WERI-Rb-1 (cell line): Measurements from ENCODE around the gene PLA2G4C.

Experiments
- DNase-seq: peaks from one replicate; pipeline ENCODE4 v3.0.0-alpha.2; 2020
- H3K27ac ChIP-seq: fragments of 250-450 bp; sonication (Bioruptor Pico); 2 replicates; pipeline ENCODE4 v1.5.1; 2020; ENCODE audit warnings: mild to moderate bottlenecking, moderate library complexity
- H3K27me3 ChIP-seq: fragments of 250-450 bp; sonication (Bioruptor Pico); 2 replicates; pipeline ENCODE4 v1.5.1; 2021; ENCODE audit warnings: mild to moderate bottlenecking, low read depth, moderate library complexity; ENCODE audit not compliant: insufficient read depth, severe bottlenecking
- H3K36me3 ChIP-seq: fragments of 250-450 bp; sonication (Bioruptor Pico); 2 replicates; pipeline ENCODE4 v1.5.1; 2020; ENCODE audit warnings: mild to moderate bottlenecking, moderate library complexity
- H3K4me3 ChIP-seq: 2 replicates; pipeline ENCODE4 v1.5.1; 2011; ENCODE audit warnings: low read depth, mild to moderate bottlenecking, control low read depth, low read length
- H3K9me3 ChIP-seq: fragments of 250-450 bp; sonication (Bioruptor Pico); 2 replicates; pipeline ENCODE4 v1.5.1; 2021; ENCODE audit warnings: mild to moderate bottlenecking, moderate library complexity; ENCODE audit not compliant: severe bottlenecking
- TF ChIP-seq, protein P1 (sequence below): IDR thresholded peaks from 2 replicates; pipeline ENCODE4 v1.5.1; 2011; ENCODE audit warnings: low read depth, mild to moderate bottlenecking, control low read depth, inconsistent platforms, low read length

Gene PLA2G4C

DNA sequence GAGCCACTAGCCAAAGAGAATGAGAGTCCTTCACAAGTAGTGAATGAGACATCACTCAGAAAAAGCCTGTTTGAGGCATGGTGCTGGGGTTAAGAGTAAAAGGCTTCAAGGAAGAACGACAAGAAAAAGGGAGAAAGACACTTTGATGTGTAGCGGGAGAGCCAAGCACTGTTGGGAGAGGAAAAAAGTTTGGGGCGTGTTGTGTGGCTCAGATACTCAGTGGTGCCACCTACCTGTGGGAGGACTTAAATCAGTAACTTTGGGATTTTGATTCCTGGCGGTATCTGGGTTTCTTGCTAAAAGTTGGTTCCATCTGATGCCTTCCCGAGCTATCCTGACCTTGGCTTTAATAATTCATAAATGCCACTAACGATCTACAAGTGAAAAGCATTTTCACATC lies 103.9 kb downstream of the PLA2G4C start:
- H3K27me3 ChIP-seq = no peaks in the 10 kb centered on the region
- peaks cover 6% of the 10 kb centered on the region for H3K9me3 ChIP-seq
- H3K36me3 ChIP-seq = no peaks in the 10 kb centered on the region
- H3K27ac ChIP-seq = no peak overlapping the region
- TF ChIP-seq, protein P1, sequence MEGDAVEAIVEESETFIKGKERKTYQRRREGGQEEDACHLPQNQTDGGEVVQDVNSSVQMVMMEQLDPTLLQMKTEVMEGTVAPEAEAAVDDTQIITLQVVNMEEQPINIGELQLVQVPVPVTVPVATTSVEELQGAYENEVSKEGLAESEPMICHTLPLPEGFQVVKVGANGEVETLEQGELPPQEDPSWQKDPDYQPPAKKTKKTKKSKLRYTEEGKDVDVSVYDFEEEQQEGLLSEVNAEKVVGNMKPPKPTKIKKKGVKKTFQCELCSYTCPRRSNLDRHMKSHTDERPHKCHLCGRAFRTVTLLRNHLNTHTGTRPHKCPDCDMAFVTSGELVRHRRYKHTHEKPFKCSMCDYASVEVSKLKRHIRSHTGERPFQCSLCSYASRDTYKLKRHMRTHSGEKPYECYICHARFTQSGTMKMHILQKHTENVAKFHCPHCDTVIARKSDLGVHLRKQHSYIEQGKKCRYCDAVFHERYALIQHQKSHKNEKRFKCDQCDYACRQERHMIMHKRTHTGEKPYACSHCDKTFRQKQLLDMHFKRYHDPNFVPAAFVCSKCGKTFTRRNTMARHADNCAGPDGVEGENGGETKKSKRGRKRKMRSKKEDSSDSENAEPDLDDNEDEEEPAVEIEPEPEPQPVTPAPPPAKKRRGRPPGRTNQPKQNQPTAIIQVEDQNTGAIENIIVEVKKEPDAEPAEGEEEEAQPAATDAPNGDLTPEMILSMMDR = peak; percentile 27; the same call in 1 of the 2 replicates
- H3K4me3 ChIP-seq = no peak overlapping the region
- DNase-seq = no peak

DNA sequence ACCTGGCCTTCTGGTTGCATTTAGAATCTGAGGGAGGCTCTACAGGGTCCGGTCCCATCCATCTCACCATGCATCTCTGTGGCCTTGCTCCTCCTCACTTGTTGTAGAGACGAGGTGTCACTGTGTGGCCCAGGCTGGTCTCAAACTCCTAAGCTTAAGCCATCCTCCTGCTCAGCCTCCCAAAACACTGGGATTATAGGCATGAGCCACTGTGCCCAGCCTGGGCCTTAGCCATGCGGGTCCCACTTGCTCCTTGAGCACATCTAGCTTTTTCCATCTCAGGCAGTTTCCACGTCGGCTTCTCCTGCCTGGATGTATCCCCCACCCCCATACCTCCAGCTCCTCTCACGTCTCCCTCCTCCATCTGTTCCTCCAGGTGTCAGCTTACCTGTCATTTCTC lies 106.4 kb downstream of the PLA2G4C start:
- Histone ChIP-seq H3K36me3 (no peaks in the 10 kb centered on the region), H3K9me3 (peaks cover 7% of the 10 kb centered on the region), H3K4me3 (no peak overlapping the region), H3K27me3 (no peaks in the 10 kb centered on the region), H3K27ac (peak overlapping the region; percentile 72)
- peak; percentile 52 for DNase-seq
- TF ChIP-seq, protein P1 = no peak

DNA sequence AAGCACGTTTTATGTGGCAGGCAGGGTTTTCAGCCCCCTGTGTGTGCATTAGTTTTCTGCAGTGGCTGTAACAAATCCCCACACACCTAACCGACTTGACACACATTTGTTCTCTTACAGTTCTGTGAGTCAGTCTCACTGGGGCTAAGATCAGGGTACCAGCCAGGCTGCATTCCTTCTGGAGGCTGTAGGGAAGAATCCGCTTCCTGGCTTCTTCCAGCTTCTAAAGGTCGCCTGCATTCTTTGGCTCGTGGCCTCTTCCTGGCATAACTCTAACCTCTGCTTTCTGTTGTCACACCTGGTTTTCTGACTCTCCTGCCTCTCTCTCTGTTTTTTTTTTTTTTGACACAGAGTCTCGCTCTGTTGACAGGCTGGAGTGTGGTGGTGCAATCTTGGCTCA lies 109.8 kb downstream of the PLA2G4C start:
- TF ChIP-seq, protein P1 = no peak
- DNase-seq = no peak
- Histone ChIP-seq H3K27me3 (no peaks in the 10 kb centered on the region), H3K4me3 (no peak overlapping the region), H3K27ac (no peak overlapping the region), H3K9me3 (peaks cover 10% of the 10 kb centered on the region), H3K36me3 (no peaks in the 10 kb centered on the region)

DNA sequence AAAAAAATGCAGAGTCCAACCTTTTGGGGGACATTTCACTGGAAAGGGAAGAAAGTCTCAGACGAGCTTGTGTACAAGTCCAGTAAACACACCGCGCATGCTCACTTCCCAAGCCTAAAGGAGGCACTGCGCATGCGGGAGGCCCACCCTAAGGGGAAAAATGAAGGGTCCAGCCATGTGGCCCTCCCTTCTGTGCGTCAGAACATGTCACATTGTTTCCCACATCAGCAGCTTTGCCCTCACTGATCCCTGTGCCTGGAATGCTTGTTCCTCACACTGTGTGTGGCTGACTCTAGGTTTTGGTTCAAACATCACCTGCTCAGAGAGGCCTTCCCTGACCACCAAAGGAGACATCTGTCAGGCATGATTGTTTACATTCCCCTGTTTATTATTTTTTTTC lies 111.8 kb downstream of the PLA2G4C start:
- H3K27ac ChIP-seq = no peak overlapping the region
- H3K27me3 ChIP-seq = no peaks in the 10 kb centered on the region
- TF ChIP-seq, protein P1 = no peak
- DNase-seq = no peak
- H3K4me3 ChIP-seq = no peak overlapping the region
- H3K9me3 ChIP-seq = peaks cover 10% of the 10 kb centered on the region
- no peaks in the 10 kb centered on the region for H3K36me3 ChIP-seq
